ENCODE results near the gene NSD2. TPM values are rescaled to one million over a fixed set of nuclear protein-coding genes. Genes with fewer than 3 reads are reported as not detected.
A peak's percentile ranks its signal among the peaks of the same experiment; 100 is the strongest.
"Not testable (repeated sequence)": the region's sequence is repeated elsewhere in the genome, so short reads cannot be mapped to it uniquely, and the experiment has no call there.

NSD2 gene
- total RNA-seq, 4 donors from 2014 or later: 25.3 to 46.7 (median 27.4) TPM

- peak; percentile 95 to 97 for DNase-seq (ENCODE audit: low spot score in 2 of 2)
- H3K36me3 ChIP-seq: peaks cover 6% of the 10 kb centered on the region
- H3K9me3 ChIP-seq: no peaks in the 10 kb centered on the region
- H3K4me1 ChIP-seq: peaks cover 34% of the 10 kb centered on the region
- peak within 1 kb of the TSS; percentile 97 for H3K27ac ChIP-seq
- WGBS: 0% methylated on average over 46 of the region's 95 CpGs
- H3K27me3 ChIP-seq: no peaks in the 10 kb centered on the region
- H3K4me3 ChIP-seq: peak within 1 kb of the TSS; percentile 89
- TF ChIP-seq EP300 (IDR thresholded peaks at IDR 0.05) (no peak), POLR2A (IDR thresholded peaks at IDR 0.05) (peak in 1 of 2 donors; percentile 20), POLR2AphosphoS5 (IDR thresholded peaks at IDR 0.05) (peak in 2 of 3 donors; percentile 61 to 62), CTCF (IDR thresholded peaks at IDR 0.05) (peak; percentile 13 to 50)
Observed at GRCh38 chr4:2008921-2009650, 137.9 kb downstream of the NSD2 start, which contains the start of gene NELFA. TSS of gene NELFA (minus strand) at chr4:2008974. CDS start at chr4:2008959, 15 bp downstream.

GRCh38 chr4:2009651-2010233 lies 138.5 kb downstream of the NSD2 start:
- peaks cover 4% of the 10 kb centered on the region for H3K36me3 ChIP-seq
- no peaks in the 10 kb centered on the region for H3K27me3 ChIP-seq
- H3K27ac ChIP-seq: peak overlapping the region; percentile 97
- no peak for TF ChIP-seq EP300 (IDR thresholded peaks at IDR 0.05)
- TF ChIP-seq POLR2AphosphoS5 (IDR thresholded peaks at IDR 0.05): no peak
- TF ChIP-seq CTCF (IDR thresholded peaks at IDR 0.05): peak in 1 of 2 donors; percentile 9
- WGBS: 5% methylated on average over 23 of the region's 23 CpGs
- H3K4me1 ChIP-seq: peaks cover 34% of the 10 kb centered on the region
- peak overlapping the region; percentile 89 for H3K4me3 ChIP-seq
- DNase-seq (ENCODE audit: low spot score in 2 of 2): peak in 1 of 2 donors; percentile 78
- H3K9me3 ChIP-seq: no peaks in the 10 kb centered on the region

- no peak for DNase-seq (ENCODE audit: low spot score in 2 of 2)
- Histone ChIP-seq H3K4me3 (no peak overlapping the region), H3K27me3 (no peaks in the 10 kb centered on the region), H3K27ac (no peak overlapping the region), H3K9me3 (no peaks in the 10 kb centered on the region), H3K36me3 (no peaks in the 10 kb centered on the region), H3K4me1 (peaks cover 25% of the 10 kb centered on the region)
- WGBS: 84% methylated on average over 3 of the region's 3 CpGs
- TF ChIP-seq CTCF (IDR thresholded peaks at IDR 0.05) (no peak), EP300 (IDR thresholded peaks at IDR 0.05) (no peak), POLR2A (IDR thresholded peaks at IDR 0.05) (no peak), POLR2AphosphoS5 (IDR thresholded peaks at IDR 0.05) (no peak)
Observed at GRCh38 chr4:2011583-2011982, 140.4 kb downstream of the NSD2 start.

- no peaks in the 10 kb centered on the region for H3K9me3 ChIP-seq
- 74% methylated on average over 4 of the region's 4 CpGs for WGBS
- no peak for DNase-seq (ENCODE audit: low spot score in 2 of 2)
Observed at GRCh38 chr4:2015008-2015407, 143.8 kb downstream of the NSD2 start.

GRCh38 chr4:2021358-2022018 lies 150.3 kb downstream of the NSD2 start:
- WGBS: 37% methylated on average over 15 of the region's 15 CpGs

More at GRCh38 chr4:2015008-2015407, 143.8 kb downstream of the NSD2 start:
- H3K27ac ChIP-seq: no peak overlapping the region
- H3K4me3 ChIP-seq: no peak overlapping the region
- H3K27me3 ChIP-seq: peaks cover 8% of the 10 kb centered on the region
- no peaks in the 10 kb centered on the region for H3K36me3 ChIP-seq
- peaks cover 5% of the 10 kb centered on the region for H3K4me1 ChIP-seq
- TF ChIP-seq EP300 (IDR thresholded peaks at IDR 0.05) (no peak), POLR2A (IDR thresholded peaks at IDR 0.05) (no peak), CTCF (IDR thresholded peaks at IDR 0.05) (no peak), POLR2AphosphoS5 (IDR thresholded peaks at IDR 0.05) (no peak)

More at GRCh38 chr4:2021358-2022018, 150.3 kb downstream of the NSD2 start:
- H3K36me3 ChIP-seq; DNase-seq (ENCODE audit: low spot score in 2 of 2); H3K4me3 ChIP-seq; H3K9me3 ChIP-seq; H3K4me1 ChIP-seq; H3K27ac ChIP-seq: not testable (repeated sequence)
- H3K27me3 ChIP-seq: peaks cover 31% of the 10 kb centered on the region

Data from suprapubic skin (tissue), 4 donors.